Kidney (tissue), 14 donors: ENCODE data around the gene PSMD4. TPM values are rescaled to one million over a fixed set of nuclear protein-coding genes. Genes with fewer than 3 reads are reported as not detected.
A peak's percentile ranks its signal among the peaks of the same experiment; 100 is the strongest.
"Not testable (repeated sequence)": the region's sequence is repeated elsewhere in the genome, so short reads cannot be mapped to it uniquely, and the experiment has no call there.

Experiments
- DNase-seq, 5 donors: peaks; one replicate each; pipeline ENCODE4 v3.0.0-alpha.2; 2013 to 2020
- FAIRE-seq: peaks from 2 replicates; lab custom pipeline; 2012; peaks lifted over from hg19 to GRCh38; lab: Jason Lieb, UNC
- H3K27ac ChIP-seq, 2 donors: one replicate each; pipeline ENCODE4 v1.7.0; 2013; ENCODE audit warnings: low read depth in 2 of 2, low read length in 2 of 2, inconsistent platforms in 1 of 2
- H3K27me3 ChIP-seq: one replicate; pipeline ENCODE4 v1.7.1; 2013; ENCODE audit warnings: low read length, inconsistent platforms; ENCODE audit not compliant: control insufficient read depth, insufficient read depth
- H3K36me3 ChIP-seq, 3 donors: one replicate each; pipeline versions ENCODE4 v1.7.0 to v1.7.1; 2013; ENCODE audit warnings: low read length in 3 of 3, control low read depth in 1 of 3, inconsistent platforms in 1 of 3; ENCODE audit not compliant: insufficient read depth in 3 of 3, control insufficient read depth in 2 of 3
- H3K4me1 ChIP-seq, 3 donors: one replicate each; pipeline versions ENCODE4 v1.7.0 to v1.7.1; 2013; ENCODE audit warnings: low read length in 3 of 3, inconsistent platforms in 1 of 3, low read depth in 1 of 3; ENCODE audit not compliant: control insufficient read depth in 2 of 3, insufficient read depth in 2 of 3
- H3K4me3 ChIP-seq, 3 donors: one replicate each; pipeline versions ENCODE4 v1.7.0 to v1.8.1; 2013; ENCODE audit warnings: low read length in 3 of 3, control low read depth in 1 of 3, inconsistent platforms in 1 of 3
- H3K9ac ChIP-seq, 3 donors: one replicate each; pipeline versions ENCODE4 v1.7.0 to v1.7.1; 2013; ENCODE audit warnings: low read length in 3 of 3, control low read depth in 1 of 3, inconsistent platforms in 1 of 3
- H3K9me3 ChIP-seq, 3 donors: one replicate each; pipeline versions ENCODE4 v1.7.0 to v1.7.1; 2013; ENCODE audit warnings: low read length in 3 of 3, control low read depth in 1 of 3, inconsistent platforms in 1 of 3; ENCODE audit not compliant: control insufficient read depth in 2 of 3, insufficient read depth in 1 of 3
- intact Hi-C: fragments of 100-400 bp; cut with DNase I; formaldehyde crosslinking; loops from one replicate; pipeline ENCODE4 v1.11.1; 2022
- polyA plus RNA-seq: library from polyadenylated mRNA; stranded (reverse); fragments of 350-450 nt; fragmentation: Illumina TruSeq; extraction: RNeasy Lipid Tissue Mini Kit (QIAGEN cat#74804); gene quantifications from one replicate; pipeline ENCODE4 v1.2.3, GENCODE V29; 2014; ENCODE audit warnings: low read depth, low replicate concordance; ENCODE audit not compliant: insufficient read depth
- total RNA-seq: library from RNA; stranded (reverse); fragmentation: NEBNext Ultra II Directional; extraction: Animal tissue kit (Norgen Biotek cat#: 25700); gene quantifications from one replicate; pipeline ENCODE4 v1.2.1, GENCODE V29; 2021
- TF ChIP-seq, protein P1 (sequence below): IDR thresholded peaks from 3 replicates; pipeline ENCODE4 v1.5.1; 2012; ENCODE audit warnings: mild to moderate bottlenecking, moderate library complexity, borderline replicate concordance; ENCODE audit not compliant: insufficient read depth; ENCODE audit errors: extremely low read depth
- donor health status: control.
- donor health status: control.
- donor health status: control.
- donor health status: control.
- donor health status: control.
- donor health status: DM: yes; HTN: yes; CAD: no.
- donor health status: Normal renal cell carcinoma (clear cell type).

Gene PSMD4
- total and polyA plus RNA-seq, 2 donors from 2014 or later, result 123 to 178 TPM

DNA sequence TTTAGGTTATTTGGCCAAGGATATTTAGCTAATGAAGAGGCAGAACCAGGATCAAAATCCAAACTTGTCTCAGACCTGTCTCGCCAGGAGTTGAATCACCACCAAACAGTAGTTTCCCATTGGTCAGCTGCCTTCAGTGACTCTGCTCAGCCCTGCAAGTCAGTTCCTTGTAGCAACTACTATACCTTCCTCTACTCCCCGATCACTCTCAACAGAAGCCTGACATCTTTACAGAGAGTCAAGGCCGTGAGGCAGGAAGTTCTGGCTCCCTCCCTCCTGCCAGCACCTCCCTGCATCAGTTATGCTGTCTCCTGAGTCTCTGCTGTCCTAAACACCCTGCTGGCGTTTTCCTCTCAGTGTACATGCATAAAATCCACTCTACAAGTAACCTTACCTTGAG lies 13.2 kb downstream of the PSMD4 start:
- TF ChIP-seq, protein P1, sequence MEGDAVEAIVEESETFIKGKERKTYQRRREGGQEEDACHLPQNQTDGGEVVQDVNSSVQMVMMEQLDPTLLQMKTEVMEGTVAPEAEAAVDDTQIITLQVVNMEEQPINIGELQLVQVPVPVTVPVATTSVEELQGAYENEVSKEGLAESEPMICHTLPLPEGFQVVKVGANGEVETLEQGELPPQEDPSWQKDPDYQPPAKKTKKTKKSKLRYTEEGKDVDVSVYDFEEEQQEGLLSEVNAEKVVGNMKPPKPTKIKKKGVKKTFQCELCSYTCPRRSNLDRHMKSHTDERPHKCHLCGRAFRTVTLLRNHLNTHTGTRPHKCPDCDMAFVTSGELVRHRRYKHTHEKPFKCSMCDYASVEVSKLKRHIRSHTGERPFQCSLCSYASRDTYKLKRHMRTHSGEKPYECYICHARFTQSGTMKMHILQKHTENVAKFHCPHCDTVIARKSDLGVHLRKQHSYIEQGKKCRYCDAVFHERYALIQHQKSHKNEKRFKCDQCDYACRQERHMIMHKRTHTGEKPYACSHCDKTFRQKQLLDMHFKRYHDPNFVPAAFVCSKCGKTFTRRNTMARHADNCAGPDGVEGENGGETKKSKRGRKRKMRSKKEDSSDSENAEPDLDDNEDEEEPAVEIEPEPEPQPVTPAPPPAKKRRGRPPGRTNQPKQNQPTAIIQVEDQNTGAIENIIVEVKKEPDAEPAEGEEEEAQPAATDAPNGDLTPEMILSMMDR, result no peak
- Histone ChIP-seq H3K4me1 (no peaks in the 10 kb centered on the region), H3K27ac (no peak overlapping the region), H3K9me3 (no peaks in the 10 kb centered on the region), H3K36me3 (peaks cover 2 to 38% (median 19%) of the 10 kb centered on the region in 3 donors), H3K9ac (no peak overlapping the region), H3K4me3 (no peak overlapping the region), H3K27me3 (no peaks in the 10 kb centered on the region)
- intact Hi-C loops, result no loop called here
- DNase-seq (no peak), FAIRE-seq (no peak)

DNA sequence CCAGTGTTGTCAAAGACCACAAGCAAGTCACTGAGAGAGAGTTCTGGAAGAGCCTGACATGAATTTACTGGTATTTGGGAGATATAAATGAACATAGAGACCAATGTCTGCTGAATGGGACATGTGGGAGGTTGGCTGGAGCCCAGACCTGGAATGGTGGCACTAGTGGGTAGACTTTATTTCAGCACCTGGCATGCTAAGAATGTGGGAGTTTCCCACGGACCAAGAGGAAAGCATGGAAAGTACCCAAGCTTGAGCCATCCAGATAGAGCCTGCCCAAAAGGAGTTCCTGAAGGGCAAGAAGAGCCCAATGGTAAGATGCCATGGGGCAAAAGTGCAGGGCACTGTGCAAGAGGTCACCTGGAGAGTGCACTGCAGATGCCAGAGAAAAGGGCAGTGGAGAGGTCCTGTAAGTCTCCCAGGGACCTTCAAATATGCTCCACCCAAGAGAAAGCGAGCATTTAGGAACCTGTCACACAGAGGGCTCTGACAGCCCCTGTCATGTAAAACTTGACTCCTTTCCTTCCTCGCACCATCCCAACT lies 19.5 kb downstream of the PSMD4 start:
- DNase-seq, result peak in 1 of 5 donors; percentile 16
- Histone ChIP-seq H3K9me3 (no peaks in the 10 kb centered on the region), H3K36me3 (no peaks in the 10 kb centered on the region), H3K4me1 (no peaks in the 10 kb centered on the region), H3K27ac (no peak overlapping the region), H3K4me3 (no peak overlapping the region), H3K9ac (no peak overlapping the region), H3K27me3 (no peaks in the 10 kb centered on the region)
- no peak for FAIRE-seq
- TF ChIP-seq, protein P1, result no peak
- intact Hi-C loops, result no loop called here

GRCh38 chr1:151275341-151275740 lies 20.8 kb downstream of the PSMD4 start:
- H3K36me3 ChIP-seq, H3K4me1 ChIP-seq, H3K9me3 ChIP-seq, H3K4me3 ChIP-seq, intact Hi-C loops, H3K27ac ChIP-seq, H3K9ac ChIP-seq, DNase-seq, FAIRE-seq, H3K27me3 ChIP-seq: not testable (repeated sequence)

DNA sequence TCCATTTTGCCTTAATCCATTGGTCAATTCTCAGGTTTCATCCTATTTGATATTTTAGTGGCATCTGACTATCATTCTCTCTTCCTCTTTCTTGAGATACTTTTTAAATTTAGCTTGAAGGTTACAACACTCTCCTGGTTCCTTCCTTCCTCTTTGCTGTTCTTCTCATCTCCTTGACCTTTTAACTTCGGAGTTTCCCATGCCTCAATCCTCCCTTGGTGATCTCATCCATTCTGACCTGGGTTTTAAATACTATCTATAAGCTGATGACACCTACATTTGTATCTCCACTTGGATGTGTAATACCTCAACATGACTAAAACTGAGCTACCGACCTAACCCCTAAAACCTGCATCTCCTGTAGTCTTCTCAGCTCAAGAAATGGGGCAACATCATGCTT lies 22.7 kb downstream of the PSMD4 start:
- DNase-seq (no peak), FAIRE-seq (no peak)
- Histone ChIP-seq H3K4me1 (no peaks in the 10 kb centered on the region), H3K9me3 (no peaks in the 10 kb centered on the region), H3K9ac (no peak overlapping the region), H3K27ac (no peak overlapping the region), H3K4me3 (no peak overlapping the region), H3K27me3 (no peaks in the 10 kb centered on the region), H3K36me3 (no peaks in the 10 kb centered on the region)
- TF ChIP-seq, protein P1, result no peak
- intact Hi-C loops, result no loop called here
